Muscle of leg (tissue), 11 donors: ENCODE results near the gene CUZD1. TPM values are rescaled to one million over a fixed set of nuclear protein-coding genes. Genes with fewer than 3 reads are reported as not detected.

Experiments
- DNase-seq: peaks from one replicate; pipeline ENCODE4 v3.0.0; 2013
- H3K27ac ChIP-seq: one replicate; pipeline ENCODE4 v1.5.1; 2013; ENCODE audit warnings: mild to moderate bottlenecking, low read length, control low read depth
- H3K27me3 ChIP-seq: one replicate; pipeline ENCODE4 v1.6.1; 2013; ENCODE audit warnings: low read length; ENCODE audit not compliant: control insufficient read depth, insufficient read depth
- H3K36me3 ChIP-seq: one replicate; pipeline ENCODE4 v1.6.1; 2013; ENCODE audit warnings: low read length; ENCODE audit not compliant: control insufficient read depth, insufficient read depth
- H3K4me1 ChIP-seq: one replicate; pipeline ENCODE4 v1.6.1; 2013; ENCODE audit warnings: low read length; ENCODE audit not compliant: control insufficient read depth, insufficient read depth
- H3K4me3 ChIP-seq: one replicate; pipeline ENCODE4 v1.5.1; 2013; ENCODE audit warnings: low read length, control low read depth
- H3K9me3 ChIP-seq: replicated peaks from 2 replicates; pipeline ENCODE4 v1.6.1; 2013; ENCODE audit warnings: low read depth, low read length; ENCODE audit not compliant: control insufficient read depth
- WGBS: methylation state at CpG from one replicate; pipeline ENCODE4 v1.1.5; 2013; ENCODE audit warnings: missing lambda C conversion rate; ENCODE audit not compliant: insufficient coverage; 5-methylcytosine and 5-hydroxymethylcytosine counted together
- polyA plus RNA-seq, 8 donors: library from polyadenylated mRNA; unstranded; fragments of 120-200 nt; gene quantifications; one replicate each; pipeline versions ENCODE4 v1.2.1 to v1.2.3, GENCODE V29; 2013; ENCODE audit warnings: inconsistent platforms in 1 of 8, low replicate concordance in 1 of 8; ENCODE audit not compliant: insufficient read length in 8 of 8, insufficient read depth in 1 of 8
- total RNA-seq: library from RNA; stranded (reverse); fragments of 120-200 nt; gene quantifications from one replicate; pipeline ENCODE4 v1.2.4, GENCODE V29; 2013

The CUZD1 gene
- total and polyA plus RNA-seq, 9 donors, result 0.78 to 1.5 (median 1.3) TPM

- Histone ChIP-seq H3K36me3 (no peaks in the 10 kb centered on the region), H3K27me3 (no peaks in the 10 kb centered on the region), H3K4me3 (no peak overlapping the region), H3K4me1 (peaks cover 5% of the 10 kb centered on the region), H3K27ac (no peak overlapping the region), H3K9me3 (no peaks in the 10 kb centered on the region)
- WGBS, result 100% methylated on average over 3 of the region's 4 CpGs
- no peak for DNase-seq
Observed at GRCh38 chr10:122844146-122844545, 1.5 kb downstream of the CUZD1 start.

- H3K27ac ChIP-seq, result no peak overlapping the region
- no peaks in the 10 kb centered on the region for H3K4me1 ChIP-seq
- DNase-seq, result no peak
- H3K27me3 ChIP-seq, result no peaks in the 10 kb centered on the region
- no peaks in the 10 kb centered on the region for H3K9me3 ChIP-seq
- H3K36me3 ChIP-seq, result peaks cover 4% of the 10 kb centered on the region
- H3K4me3 ChIP-seq, result no peak overlapping the region
Observed at GRCh38 chr10:122841569-122841968, 4.1 kb downstream of the CUZD1 start.

GRCh38 chr10:122839505-122839904 lies 6.2 kb downstream of the CUZD1 start:
- Histone ChIP-seq H3K4me1 (no peaks in the 10 kb centered on the region), H3K36me3 (peaks cover 4% of the 10 kb centered on the region), H3K27ac (no peak overlapping the region), H3K27me3 (no peaks in the 10 kb centered on the region), H3K4me3 (no peak overlapping the region), H3K9me3 (no peaks in the 10 kb centered on the region)
- DNase-seq, result no peak

GRCh38 chr10:122838880-122839279 lies 6.8 kb downstream of the CUZD1 start:
- 77% methylated on average over 4 of the region's 4 CpGs for WGBS

GRCh38 chr10:122835908-122836307 lies 9.7 kb downstream of the CUZD1 start:
- no peak for DNase-seq
- peaks cover 4% of the 10 kb centered on the region for H3K36me3 ChIP-seq

More at GRCh38 chr10:122838880-122839279, 6.8 kb downstream of the CUZD1 start:
- H3K27ac ChIP-seq, result no peak overlapping the region
- no peaks in the 10 kb centered on the region for H3K27me3 ChIP-seq
- no peaks in the 10 kb centered on the region for H3K4me1 ChIP-seq
- H3K9me3 ChIP-seq, result no peaks in the 10 kb centered on the region
- no peak overlapping the region for H3K4me3 ChIP-seq
- DNase-seq, result no peak
- H3K36me3 ChIP-seq, result peaks cover 4% of the 10 kb centered on the region

GRCh38 chr10:122830965-122831353 lies 14.7 kb downstream of the CUZD1 start:
- 100% methylated on average over 1 of the region's 1 CpG for WGBS
- H3K27me3 ChIP-seq, result peaks cover 3% of the 10 kb centered on the region

More at GRCh38 chr10:122835908-122836307, 9.7 kb downstream of the CUZD1 start:
- H3K4me1 ChIP-seq, result no peaks in the 10 kb centered on the region
- H3K27ac ChIP-seq, result no peak overlapping the region
- no peaks in the 10 kb centered on the region for H3K9me3 ChIP-seq
- no CpG with 5 or more reads among the region's 2 CpGs for WGBS
- H3K27me3 ChIP-seq, result no peaks in the 10 kb centered on the region
- H3K4me3 ChIP-seq, result no peak overlapping the region

GRCh38 chr10:122830273-122830964 lies 15.2 kb downstream of the CUZD1 start:
- no peak overlapping the region for H3K4me3 ChIP-seq
- H3K4me1 ChIP-seq, result no peaks in the 10 kb centered on the region
- no peaks in the 10 kb centered on the region for H3K9me3 ChIP-seq
- H3K36me3 ChIP-seq, result no peaks in the 10 kb centered on the region
- H3K27ac ChIP-seq, result no peak overlapping the region
- peaks cover 3% of the 10 kb centered on the region for H3K27me3 ChIP-seq
- DNase-seq, result no peak
- WGBS, result no CpG with 5 or more reads among the region's 7 CpGs

More at GRCh38 chr10:122830965-122831353, 14.7 kb downstream of the CUZD1 start:
- H3K9me3 ChIP-seq, result no peaks in the 10 kb centered on the region
- DNase-seq, result no peak
- H3K4me3 ChIP-seq, result no peak overlapping the region
- H3K27ac ChIP-seq, result no peak overlapping the region
- H3K4me1 ChIP-seq, result no peaks in the 10 kb centered on the region
- H3K36me3 ChIP-seq, result no peaks in the 10 kb centered on the region

GRCh38 chr10:122829454-122829853 lies 16.2 kb downstream of the CUZD1 start:
- no peak overlapping the region for H3K4me3 ChIP-seq
- 68% methylated on average over 2 of the region's 8 CpGs for WGBS
- H3K27me3 ChIP-seq, result peaks cover 3% of the 10 kb centered on the region
- H3K36me3 ChIP-seq, result no peaks in the 10 kb centered on the region
- DNase-seq, result no peak
- H3K9me3 ChIP-seq, result no peaks in the 10 kb centered on the region
- H3K4me1 ChIP-seq, result no peaks in the 10 kb centered on the region
- H3K27ac ChIP-seq, result no peak overlapping the region

GRCh38 chr10:122828716-122829255 lies 16.9 kb downstream of the CUZD1 start:
- Histone ChIP-seq H3K9me3 (no peaks in the 10 kb centered on the region), H3K4me3 (no peak overlapping the region), H3K36me3 (no peaks in the 10 kb centered on the region), H3K27ac (no peak overlapping the region), H3K4me1 (no peaks in the 10 kb centered on the region), H3K27me3 (peaks cover 3% of the 10 kb centered on the region)
- WGBS, result 80% methylated on average over 1 of the region's 4 CpGs
- no peak for DNase-seq

- no peaks in the 10 kb centered on the region for H3K4me1 ChIP-seq
- H3K9me3 ChIP-seq, result no peaks in the 10 kb centered on the region
- no peaks in the 10 kb centered on the region for H3K36me3 ChIP-seq
- H3K4me3 ChIP-seq, result no peak overlapping the region
- peaks cover 6% of the 10 kb centered on the region for H3K27me3 ChIP-seq
- 88% methylated on average over 1 of the region's 3 CpGs for WGBS
- H3K27ac ChIP-seq, result no peak overlapping the region
- no peak for DNase-seq
Observed at GRCh38 chr10:122827302-122827701, 18.4 kb downstream of the CUZD1 start.
